ENCODE results near the gene WARS2. TPM values are rescaled to one million over a fixed set of nuclear protein-coding genes. Genes with fewer than 3 reads are reported as not detected.
"Not testable (repeated sequence)": the region's sequence is repeated elsewhere in the genome, so short reads cannot be mapped to it uniquely, and the experiment has no call there.

The WARS2 gene
- total RNA-seq, 2 experiments from 2014 or later = 12.0 to 14.0 TPM

DNA sequence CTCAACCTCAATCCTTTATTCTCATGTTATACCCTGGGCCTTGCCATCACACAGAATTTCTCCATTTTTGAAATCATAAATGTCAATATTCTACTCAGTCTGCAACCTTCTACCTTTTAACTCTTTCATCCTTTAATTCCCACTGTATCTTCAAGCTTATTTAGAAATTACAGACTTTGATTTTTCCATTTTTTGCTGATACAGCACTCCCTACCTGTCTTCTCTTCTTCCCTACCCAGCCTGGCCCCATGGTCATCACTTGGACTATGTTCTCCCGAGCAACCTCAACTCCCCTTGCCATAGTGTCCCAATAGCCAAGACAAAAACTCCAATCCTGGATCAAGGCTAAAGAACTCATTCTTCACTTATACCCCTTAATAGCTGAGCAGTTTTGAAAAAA lies 14.6 kb downstream of the WARS2 start:
- Mint-ChIP-seq H3K27ac (no peak overlapping the region), H3K36me3 (peaks cover 8% of the 10 kb centered on the region), H3K4me1 (no peaks in the 10 kb centered on the region), H3K27me3 (no peaks in the 10 kb centered on the region), H3K9me3 (ENCODE audit: low read depth) (no peaks in the 10 kb centered on the region), H3K4me3 (no peak overlapping the region)
- no peak for ATAC-seq
- CTCF ChIA-PET = no interaction called here
- no peak for DNase-seq

DNA sequence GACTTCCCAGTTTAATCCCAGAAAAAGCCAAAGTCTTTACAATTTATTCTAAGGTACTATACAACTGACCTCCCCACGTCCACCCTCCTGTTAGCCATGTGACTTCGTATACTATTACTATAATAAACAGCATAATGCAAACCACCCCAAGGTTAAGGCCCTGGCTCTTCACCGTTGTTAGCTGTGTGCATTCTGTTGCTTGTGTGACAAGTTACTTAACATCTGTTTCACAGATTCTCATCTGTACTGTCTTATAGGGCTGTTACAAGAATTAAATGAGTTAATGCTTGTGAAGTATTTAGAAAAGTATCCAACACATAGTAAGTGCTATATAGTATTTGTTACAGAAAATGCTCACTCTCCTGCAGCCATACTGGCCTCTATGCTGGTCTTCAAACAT lies 15.7 kb downstream of the WARS2 start:
- H3K27me3 Mint-ChIP-seq = no peaks in the 10 kb centered on the region
- no peak overlapping the region for H3K4me3 Mint-ChIP-seq
- peaks cover under 1% of the 10 kb centered on the region for H3K4me1 Mint-ChIP-seq
- CTCF ChIA-PET = no interaction called here
- H3K9me3 Mint-ChIP-seq (ENCODE audit: low read depth) = peaks cover 2% of the 10 kb centered on the region
- DNase-seq (no peak), ATAC-seq (no peak)
- peaks cover 10% of the 10 kb centered on the region for H3K36me3 Mint-ChIP-seq
- no peak overlapping the region for H3K27ac Mint-ChIP-seq

DNA sequence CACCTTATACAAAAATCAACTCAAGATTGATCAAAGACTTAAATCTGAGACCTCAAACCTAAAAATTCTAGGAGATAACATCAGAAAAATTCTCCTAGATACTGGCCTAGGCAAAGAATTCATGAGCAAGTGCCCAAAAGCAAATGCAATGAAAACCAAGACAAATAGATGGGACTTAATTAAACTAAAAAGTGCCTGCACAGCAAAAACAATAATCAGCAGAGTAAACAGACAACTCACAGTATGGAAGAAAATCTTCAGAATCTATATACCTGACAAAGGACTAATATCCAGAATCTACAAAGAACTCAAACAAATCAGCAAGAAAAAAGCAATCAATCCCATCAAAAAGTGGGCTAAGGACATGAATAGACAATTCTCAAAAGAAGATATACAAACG lies 18.6 kb downstream of the WARS2 start:
- H3K27ac Mint-ChIP-seq; CTCF ChIA-PET; H3K9me3 Mint-ChIP-seq (ENCODE audit: low read depth); H3K36me3 Mint-ChIP-seq; H3K4me3 Mint-ChIP-seq; ATAC-seq; DNase-seq; H3K4me1 Mint-ChIP-seq; H3K27me3 Mint-ChIP-seq: not testable (repeated sequence)

DNA sequence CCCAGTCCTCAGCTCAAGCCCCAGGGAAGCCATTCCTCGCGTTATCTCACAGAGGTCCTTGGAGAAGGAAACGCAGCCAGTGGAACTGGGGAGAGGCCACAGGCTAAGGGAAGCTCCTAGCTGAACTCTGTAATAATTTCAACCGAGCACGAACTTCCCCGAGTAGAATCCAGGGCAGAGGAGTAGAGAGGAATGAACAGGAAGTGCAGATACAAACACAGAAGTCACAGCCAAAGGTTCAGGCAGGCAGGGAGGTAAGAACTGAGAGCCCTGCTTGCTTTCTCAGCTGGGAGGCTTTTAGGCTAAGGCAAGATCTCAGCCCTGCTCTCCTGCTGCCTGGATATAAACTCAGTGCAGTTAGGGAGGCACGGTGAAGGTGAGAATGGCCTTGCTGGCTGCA lies 23.7 kb downstream of the WARS2 start:
- DNase-seq = no peak
- peaks cover 2% of the 10 kb centered on the region for H3K9me3 Mint-ChIP-seq (ENCODE audit: low read depth)
- H3K27ac Mint-ChIP-seq = no peak overlapping the region
- ATAC-seq = no peak
- no peaks in the 10 kb centered on the region for H3K27me3 Mint-ChIP-seq
- H3K4me1 Mint-ChIP-seq = peaks cover 1% of the 10 kb centered on the region
- CTCF ChIA-PET = no interaction called here
- H3K4me3 Mint-ChIP-seq = no peak overlapping the region
- H3K36me3 Mint-ChIP-seq = peaks cover 16% of the 10 kb centered on the region

DNA sequence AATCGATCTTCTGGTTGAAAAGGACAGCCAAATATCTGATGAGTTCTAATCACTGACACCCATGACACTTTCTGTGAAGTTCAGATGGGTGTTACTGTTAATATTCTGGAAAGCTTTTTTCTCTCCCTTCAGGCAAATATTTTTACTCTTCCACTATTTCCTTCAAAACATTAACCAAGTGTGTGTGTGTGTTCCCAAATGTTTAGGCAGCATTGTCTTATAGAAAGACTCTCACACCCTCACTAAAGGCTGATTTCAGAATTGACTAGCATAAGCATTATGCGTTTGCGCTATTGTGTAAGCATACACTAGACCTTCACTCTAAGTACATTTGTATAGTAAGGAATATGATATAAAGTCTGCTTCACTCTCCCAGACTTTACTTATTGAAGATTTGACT lies 24.7 kb downstream of the WARS2 start:
- no peak for ATAC-seq
- H3K36me3 Mint-ChIP-seq = peaks cover 18% of the 10 kb centered on the region
- H3K27me3 Mint-ChIP-seq = no peaks in the 10 kb centered on the region
- CTCF ChIA-PET = interaction anchor here (0.9 kb wide), 1 partner anchor 10 kb away, joined by 3 read pairs; no protein-coding TSS in a partner anchor
- peaks cover 1% of the 10 kb centered on the region for H3K4me1 Mint-ChIP-seq
- DNase-seq = no peak
- no peak overlapping the region for H3K27ac Mint-ChIP-seq
- H3K9me3 Mint-ChIP-seq (ENCODE audit: low read depth) = peaks cover 5% of the 10 kb centered on the region
- H3K4me3 Mint-ChIP-seq = no peak overlapping the region

DNA sequence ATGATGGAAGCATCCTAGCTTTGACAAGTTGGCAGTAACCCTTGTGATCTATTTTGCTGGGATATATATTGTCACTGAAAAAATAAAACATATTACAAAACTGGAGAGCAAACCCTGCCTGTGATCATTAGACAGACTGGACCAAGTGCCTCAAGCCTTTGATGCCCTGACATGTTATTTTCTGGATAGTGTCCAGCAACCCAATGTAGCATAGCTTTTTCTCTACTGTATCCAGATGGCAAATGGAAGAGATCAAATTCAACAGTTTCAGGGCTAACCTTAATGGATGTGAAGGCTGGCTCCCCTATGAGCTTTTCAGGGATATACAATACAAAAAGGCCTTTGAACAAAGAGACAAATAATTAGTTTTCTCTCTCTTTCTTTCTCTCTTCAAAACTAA lies 25.1 kb downstream of the WARS2 start:
- ATAC-seq (no peak), DNase-seq (no peak)
- Mint-ChIP-seq H3K36me3 (peaks cover 16% of the 10 kb centered on the region), H3K27ac (no peak overlapping the region), H3K4me1 (peaks cover 1% of the 10 kb centered on the region), H3K27me3 (no peaks in the 10 kb centered on the region), H3K9me3 (ENCODE audit: low read depth) (peaks cover 4% of the 10 kb centered on the region), H3K4me3 (no peak overlapping the region)
- CTCF ChIA-PET = interaction anchor here (0.9 kb wide), 1 partner anchor 10 kb away, joined by 3 read pairs; no protein-coding TSS in a partner anchor

DNA sequence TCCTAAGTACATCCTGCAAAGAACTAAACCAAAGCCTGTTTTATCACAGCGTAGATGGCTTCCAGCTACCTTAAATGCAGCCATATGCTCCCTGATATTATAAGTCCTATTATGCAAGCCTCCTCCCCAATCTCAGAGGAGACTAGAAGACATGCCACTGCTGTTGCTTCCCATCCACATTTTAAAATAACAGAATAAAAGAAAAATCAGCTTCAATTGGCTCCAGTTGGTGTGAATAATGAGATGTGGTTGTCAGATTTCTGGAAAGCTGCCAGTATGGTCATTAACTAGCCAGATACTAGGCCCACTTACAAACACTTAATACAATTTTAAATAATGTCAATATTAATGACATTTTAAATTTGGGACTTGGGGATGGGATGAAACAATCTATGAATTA lies 25.7 kb downstream of the WARS2 start:
- H3K36me3 Mint-ChIP-seq = peaks cover 14% of the 10 kb centered on the region
- H3K27ac Mint-ChIP-seq = no peak overlapping the region
- H3K27me3 Mint-ChIP-seq = no peaks in the 10 kb centered on the region
- no peak overlapping the region for H3K4me3 Mint-ChIP-seq
- DNase-seq (no peak), ATAC-seq (no peak)
- H3K9me3 Mint-ChIP-seq (ENCODE audit: low read depth) = peaks cover 3% of the 10 kb centered on the region
- CTCF ChIA-PET = no interaction called here
- peaks cover under 1% of the 10 kb centered on the region for H3K4me1 Mint-ChIP-seq

DNA sequence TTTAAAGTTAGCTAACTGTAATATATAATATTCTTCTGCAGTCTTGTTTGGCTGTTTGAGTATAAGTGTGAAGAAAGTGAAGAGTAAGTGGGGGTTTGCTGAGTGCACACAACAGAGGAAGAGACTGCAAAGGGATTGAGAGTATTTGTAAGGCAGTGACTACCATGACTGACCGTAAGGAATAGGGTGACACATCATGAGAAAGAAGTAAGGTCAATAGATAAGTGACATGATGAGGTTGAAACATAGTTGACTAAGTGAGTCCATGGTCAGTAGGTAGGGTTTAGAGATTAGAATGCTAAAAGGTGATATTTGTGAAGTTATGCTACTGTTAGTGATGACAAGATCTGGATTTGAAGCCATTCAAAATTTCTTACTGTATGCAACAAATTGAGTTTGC lies 27.7 kb downstream of the WARS2 start:
- no peak for ATAC-seq
- DNase-seq = no peak
- CTCF ChIA-PET = no interaction called here

DNA sequence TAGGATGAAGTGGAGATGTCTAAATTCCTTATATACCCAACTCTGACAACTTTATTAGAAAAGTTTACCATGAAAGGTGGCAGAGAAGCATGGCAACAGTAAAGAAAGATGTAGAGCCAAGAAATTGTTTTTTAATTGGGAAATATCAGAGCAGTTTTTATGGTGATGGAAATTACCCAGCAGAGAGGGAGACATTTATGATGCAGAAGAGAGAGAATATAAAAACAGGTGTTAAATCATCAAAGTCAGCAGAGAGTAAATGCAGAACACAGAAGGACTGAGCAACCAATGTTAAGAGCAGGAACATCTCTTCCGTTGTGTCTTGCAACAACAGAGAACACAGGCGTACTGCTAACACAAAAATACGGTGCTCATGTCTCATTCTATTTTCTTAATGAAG lies 28.2 kb downstream of the WARS2 start:
- H3K36me3 Mint-ChIP-seq = peaks cover 12% of the 10 kb centered on the region
- H3K27ac Mint-ChIP-seq = no peak overlapping the region
- DNase-seq (no peak), ATAC-seq (no peak)
- no peak overlapping the region for H3K4me3 Mint-ChIP-seq
- peaks cover 3% of the 10 kb centered on the region for H3K9me3 Mint-ChIP-seq (ENCODE audit: low read depth)
- H3K27me3 Mint-ChIP-seq = no peaks in the 10 kb centered on the region
- no peaks in the 10 kb centered on the region for H3K4me1 Mint-ChIP-seq
- CTCF ChIA-PET = no interaction called here

More for the DNA sequence above, 27.7 kb downstream of the WARS2 start:
- peaks cover 12% of the 10 kb centered on the region for H3K36me3 Mint-ChIP-seq
- peaks cover 3% of the 10 kb centered on the region for H3K9me3 Mint-ChIP-seq (ENCODE audit: low read depth)
- H3K4me1 Mint-ChIP-seq = no peaks in the 10 kb centered on the region
- H3K27ac Mint-ChIP-seq = no peak overlapping the region
- no peaks in the 10 kb centered on the region for H3K27me3 Mint-ChIP-seq
- H3K4me3 Mint-ChIP-seq = no peak overlapping the region

DNA sequence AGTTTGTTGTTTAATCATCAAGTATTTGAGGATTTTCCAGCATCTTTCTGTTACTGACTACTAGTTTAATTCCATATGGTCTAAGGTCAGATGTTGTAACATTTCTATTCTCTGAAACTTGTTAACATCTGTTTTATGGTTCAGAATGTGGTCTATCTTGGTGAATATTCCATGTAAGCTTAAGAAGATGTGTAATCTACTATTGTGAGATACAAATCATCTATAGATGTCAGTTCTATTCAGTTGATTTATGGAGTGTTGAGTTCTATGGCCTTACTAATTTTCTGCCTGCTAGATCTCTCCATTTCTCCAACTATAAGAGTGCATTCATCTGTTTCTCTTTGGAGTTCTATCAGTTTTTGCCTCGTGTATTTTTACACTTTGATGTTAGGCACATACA lies 31.5 kb downstream of the WARS2 start:
- Mint-ChIP-seq H3K27me3 (no peaks in the 10 kb centered on the region), H3K36me3 (peaks cover 10% of the 10 kb centered on the region), H3K27ac (no peak overlapping the region), H3K4me3 (no peak overlapping the region), H3K9me3 (ENCODE audit: low read depth) (peaks cover 3% of the 10 kb centered on the region), H3K4me1 (no peaks in the 10 kb centered on the region)
- CTCF ChIA-PET = no interaction called here
- ATAC-seq = no peak
- DNase-seq = no peak

DNA sequence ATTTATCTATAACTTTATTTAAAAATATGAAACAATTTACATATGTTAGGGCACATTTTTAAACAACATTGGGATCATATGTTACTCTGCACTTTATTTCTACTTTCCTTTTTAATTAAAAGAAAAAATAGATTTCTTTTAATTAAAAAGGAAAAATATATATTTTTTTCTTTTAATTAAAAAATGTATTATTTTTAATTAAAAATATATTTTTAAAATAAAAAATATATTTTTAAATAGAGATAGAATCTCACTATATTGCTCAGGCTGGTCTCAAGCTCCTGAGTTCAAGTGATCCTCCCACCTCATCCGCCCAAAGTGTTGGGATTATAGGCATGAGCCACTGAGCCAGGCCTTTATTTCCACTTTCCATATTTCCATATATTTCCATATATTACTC lies 36.7 kb downstream of the WARS2 start:
- no peak overlapping the region for H3K27ac Mint-ChIP-seq
- CTCF ChIA-PET = interaction anchor here (1.5 kb wide), 1 partner anchor 9 kb away, joined by 4 read pairs; no protein-coding TSS in a partner anchor

DNA sequence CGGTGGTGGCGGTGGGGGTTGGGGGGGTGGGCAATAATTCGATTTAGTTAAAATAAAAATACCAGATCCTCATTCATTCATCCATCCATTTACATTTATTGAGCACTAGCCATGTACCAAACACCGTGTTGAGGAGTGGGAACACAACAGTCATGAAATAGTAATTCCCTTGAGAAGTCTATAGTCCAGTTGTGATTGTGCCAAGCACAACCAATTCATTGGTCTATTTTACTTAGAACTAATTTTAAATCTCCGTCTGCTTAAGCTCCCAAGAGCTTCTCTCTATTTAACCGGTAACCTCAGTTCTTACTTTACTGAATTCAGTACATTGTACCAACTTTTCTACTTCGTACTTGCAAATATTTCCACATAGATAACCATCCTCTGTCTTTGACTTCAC lies 38.4 kb downstream of the WARS2 start:
- H3K36me3 Mint-ChIP-seq = no peaks in the 10 kb centered on the region
- no peaks in the 10 kb centered on the region for H3K27me3 Mint-ChIP-seq

More for the DNA sequence above, 36.7 kb downstream of the WARS2 start:
- ATAC-seq (no peak), DNase-seq (no peak)
- Mint-ChIP-seq H3K4me1 (no peaks in the 10 kb centered on the region), H3K36me3 (no peaks in the 10 kb centered on the region), H3K4me3 (no peak overlapping the region), H3K9me3 (ENCODE audit: low read depth) (no peaks in the 10 kb centered on the region), H3K27me3 (no peaks in the 10 kb centered on the region)

DNA sequence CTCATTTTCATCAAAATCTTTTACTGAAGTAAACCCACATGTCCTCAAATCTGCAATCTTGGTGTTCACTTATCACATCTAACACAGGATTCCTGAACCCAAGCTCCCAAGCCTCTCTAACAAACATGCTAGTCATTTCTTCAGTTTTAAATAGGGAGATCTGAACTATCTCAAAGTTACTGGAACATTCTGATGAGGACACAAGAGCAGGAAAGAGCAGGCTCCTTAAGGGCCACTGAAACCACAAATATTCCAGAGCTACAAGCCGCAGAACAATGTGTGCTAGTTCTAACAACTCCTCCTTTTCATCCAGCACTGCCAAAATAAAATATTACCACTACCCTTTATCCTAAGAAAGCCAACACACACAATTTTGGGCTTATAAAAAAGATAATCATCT lies 38.9 kb downstream of the WARS2 start:
- no peak for ATAC-seq
- no peak for DNase-seq
- CTCF ChIA-PET = no interaction called here
- Mint-ChIP-seq H3K4me1 (no peaks in the 10 kb centered on the region), H3K27ac (no peak overlapping the region), H3K36me3 (no peaks in the 10 kb centered on the region), H3K9me3 (ENCODE audit: low read depth) (no peaks in the 10 kb centered on the region), H3K4me3 (no peak overlapping the region), H3K27me3 (no peaks in the 10 kb centered on the region)

More for the DNA sequence above, 38.4 kb downstream of the WARS2 start:
- ATAC-seq = no peak
- no peaks in the 10 kb centered on the region for H3K4me1 Mint-ChIP-seq
- DNase-seq = no peak
- CTCF ChIA-PET = no interaction called here
- H3K4me3 Mint-ChIP-seq = no peak overlapping the region
- no peaks in the 10 kb centered on the region for H3K9me3 Mint-ChIP-seq (ENCODE audit: low read depth)
- H3K27ac Mint-ChIP-seq = no peak overlapping the region

DNA sequence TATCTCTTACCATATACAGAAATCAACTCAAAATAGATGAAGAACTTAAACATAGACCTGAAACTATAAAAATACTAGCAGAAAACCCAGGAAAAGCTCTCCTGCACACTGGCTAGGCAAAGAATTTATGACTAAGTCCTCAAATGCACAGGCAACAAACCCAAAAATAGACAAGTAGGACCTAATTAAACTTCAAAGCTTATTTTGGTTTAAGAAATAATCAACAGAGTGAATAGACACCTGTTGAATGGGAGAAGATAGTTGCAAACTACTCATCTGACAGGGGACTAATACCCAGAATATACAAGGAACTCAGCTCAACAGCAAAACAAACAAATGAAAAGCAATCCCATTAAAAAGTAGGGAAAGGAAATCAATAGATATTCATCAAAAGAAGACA lies 40.7 kb downstream of the WARS2 start:
- CTCF ChIA-PET = no interaction called here

DNA sequence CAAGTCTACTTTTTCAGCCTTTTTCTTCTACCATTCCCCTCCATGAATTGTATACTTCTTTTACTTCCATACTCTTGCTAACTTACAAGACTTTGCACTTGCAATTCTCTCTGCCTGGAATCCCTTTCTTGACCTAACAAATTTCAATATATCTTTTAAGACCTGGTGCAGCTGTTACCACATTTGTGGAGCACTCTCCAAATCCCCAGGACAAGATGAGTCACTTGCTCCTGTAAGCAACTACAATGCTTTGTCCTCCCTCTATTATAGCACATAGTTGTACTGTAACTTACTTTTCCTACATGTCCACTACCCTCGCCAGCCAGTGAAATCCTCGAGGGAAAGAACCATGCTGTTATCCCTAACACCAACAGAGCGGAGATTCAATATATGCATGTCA lies 43.1 kb downstream of the WARS2 start:
- Mint-ChIP-seq H3K4me3 (no peak overlapping the region), H3K9me3 (ENCODE audit: low read depth) (no peaks in the 10 kb centered on the region)
- no peak for ATAC-seq

More for the DNA sequence above, 40.7 kb downstream of the WARS2 start:
- Mint-ChIP-seq H3K4me3 (no peak overlapping the region), H3K4me1 (no peaks in the 10 kb centered on the region), H3K9me3 (ENCODE audit: low read depth) (no peaks in the 10 kb centered on the region), H3K27ac (no peak overlapping the region), H3K36me3 (no peaks in the 10 kb centered on the region), H3K27me3 (no peaks in the 10 kb centered on the region)
- no peak for ATAC-seq
- DNase-seq = no peak

More for the DNA sequence above, 43.1 kb downstream of the WARS2 start:
- no peak for DNase-seq
- Mint-ChIP-seq H3K4me1 (peaks cover 2% of the 10 kb centered on the region), H3K27me3 (no peaks in the 10 kb centered on the region), H3K27ac (no peak overlapping the region), H3K36me3 (no peaks in the 10 kb centered on the region)
- CTCF ChIA-PET = no interaction called here

Measured in activated CD8-positive, alpha-beta memory T cell treated with anti-CD3 and anti-CD28 coated beads, Interleukin-2, amount 10 ng/mL, durations not matched to agents 7 days and 5 days (primary cell).